ENCODE results near the gene PPP1R14D.

The PPP1R14D gene

DNA sequence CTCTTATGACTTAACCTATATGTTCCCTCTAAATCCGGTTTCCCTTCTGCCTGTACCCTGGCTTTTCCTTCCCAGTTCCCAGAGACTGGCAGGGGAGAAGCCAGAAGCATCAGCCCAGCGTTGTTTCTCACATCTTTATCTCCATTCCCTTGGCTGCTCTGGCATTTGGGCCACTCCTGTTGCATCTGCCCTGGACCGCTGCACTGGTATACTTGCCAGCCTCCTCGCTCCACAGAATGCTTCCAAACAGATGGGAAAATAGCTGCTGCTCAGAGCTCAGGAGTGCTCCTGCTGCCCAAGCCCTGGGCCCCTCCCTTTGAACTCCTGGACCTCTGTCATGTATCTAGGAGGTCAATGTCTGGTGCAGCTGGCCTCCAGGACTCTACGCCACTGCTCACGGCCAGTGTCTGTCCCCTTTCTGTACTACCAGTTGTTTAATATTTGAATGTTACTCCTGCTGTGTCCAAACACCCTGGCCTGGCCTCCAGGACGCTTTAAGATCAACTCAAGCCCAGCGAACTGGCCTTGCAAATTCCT lies 22.1 kb upstream of the PPP1R14D start:
- TF ChIP-seq ZFX (IDR thresholded peaks at IDR 0.05; ENCODE audit: borderline replicate concordance) = no peak
- TF ChIP-seq, protein P1, sequence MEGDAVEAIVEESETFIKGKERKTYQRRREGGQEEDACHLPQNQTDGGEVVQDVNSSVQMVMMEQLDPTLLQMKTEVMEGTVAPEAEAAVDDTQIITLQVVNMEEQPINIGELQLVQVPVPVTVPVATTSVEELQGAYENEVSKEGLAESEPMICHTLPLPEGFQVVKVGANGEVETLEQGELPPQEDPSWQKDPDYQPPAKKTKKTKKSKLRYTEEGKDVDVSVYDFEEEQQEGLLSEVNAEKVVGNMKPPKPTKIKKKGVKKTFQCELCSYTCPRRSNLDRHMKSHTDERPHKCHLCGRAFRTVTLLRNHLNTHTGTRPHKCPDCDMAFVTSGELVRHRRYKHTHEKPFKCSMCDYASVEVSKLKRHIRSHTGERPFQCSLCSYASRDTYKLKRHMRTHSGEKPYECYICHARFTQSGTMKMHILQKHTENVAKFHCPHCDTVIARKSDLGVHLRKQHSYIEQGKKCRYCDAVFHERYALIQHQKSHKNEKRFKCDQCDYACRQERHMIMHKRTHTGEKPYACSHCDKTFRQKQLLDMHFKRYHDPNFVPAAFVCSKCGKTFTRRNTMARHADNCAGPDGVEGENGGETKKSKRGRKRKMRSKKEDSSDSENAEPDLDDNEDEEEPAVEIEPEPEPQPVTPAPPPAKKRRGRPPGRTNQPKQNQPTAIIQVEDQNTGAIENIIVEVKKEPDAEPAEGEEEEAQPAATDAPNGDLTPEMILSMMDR (IDR thresholded peaks at IDR 0.05) = no peak
- no peak overlapping the region for H3K27ac ChIP-seq

DNA sequence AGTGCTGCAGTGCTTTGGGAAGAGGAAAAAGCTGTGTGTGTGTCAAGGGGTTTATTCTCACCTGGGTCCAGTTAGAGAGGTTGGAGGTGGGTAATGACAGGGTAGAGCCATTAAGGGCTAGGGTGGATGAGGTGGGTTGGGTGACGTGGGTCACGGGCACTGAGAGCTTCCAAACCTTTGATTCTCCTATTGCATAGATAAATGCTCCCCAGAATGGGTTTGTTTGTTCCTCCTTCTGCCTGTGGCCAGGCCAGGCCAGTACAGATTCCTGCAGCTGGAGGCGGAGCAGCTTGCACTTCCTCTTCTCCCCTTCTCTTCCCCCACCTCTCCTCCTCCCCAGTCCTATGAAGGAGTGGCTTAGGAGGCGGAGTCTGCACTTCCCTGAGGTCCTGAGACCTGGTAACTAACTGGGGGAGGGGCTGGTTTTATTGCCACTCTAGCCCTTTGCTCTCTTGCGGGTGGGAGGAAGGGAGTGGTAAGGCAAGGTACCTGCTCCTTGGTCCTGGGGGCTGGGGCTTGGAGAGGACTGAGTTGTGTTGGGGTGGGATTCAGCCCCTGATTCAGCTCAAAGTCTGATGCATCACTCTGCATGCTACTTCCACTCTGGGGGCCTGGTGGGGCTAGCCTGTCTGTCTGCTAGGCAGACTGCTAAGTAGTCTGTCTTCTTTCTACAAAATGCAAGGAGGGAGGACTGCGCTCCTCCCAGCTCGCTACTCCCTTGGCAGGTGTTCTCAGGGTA lies 18.9 kb upstream of the PPP1R14D start:
- TF ChIP-seq ZFX (IDR thresholded peaks at IDR 0.05; ENCODE audit: borderline replicate concordance) = no peak
- TF ChIP-seq, protein P1 (IDR thresholded peaks at IDR 0.05) = no peak
- peak overlapping the region; percentile 82 for H3K27ac ChIP-seq

DNA sequence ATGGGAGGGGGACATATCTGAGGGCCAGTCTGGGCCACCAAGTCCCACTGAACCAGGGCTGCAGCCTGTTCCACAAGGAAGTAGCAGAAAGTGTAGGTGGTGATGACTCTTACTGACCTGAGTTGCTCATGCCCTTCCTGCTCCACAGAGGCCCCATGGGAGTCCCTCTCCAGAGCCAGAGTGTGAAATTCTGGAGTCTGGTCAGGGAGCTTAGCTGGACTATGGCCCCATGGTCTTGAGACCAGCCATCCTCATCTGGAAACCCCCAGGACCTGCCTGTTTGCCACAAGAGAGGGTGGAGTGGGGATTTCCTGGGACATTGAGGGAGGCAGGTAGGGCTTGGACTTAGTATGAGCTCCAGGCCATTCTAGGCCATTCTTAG lies 18.3 kb upstream of the PPP1R14D start:
- peak overlapping the region; percentile 82 for H3K27ac ChIP-seq
- TF ChIP-seq, protein P1 (IDR thresholded peaks at IDR 0.05) = no peak
- TF ChIP-seq ZFX (IDR thresholded peaks at IDR 0.05; ENCODE audit: borderline replicate concordance) = no peak

DNA sequence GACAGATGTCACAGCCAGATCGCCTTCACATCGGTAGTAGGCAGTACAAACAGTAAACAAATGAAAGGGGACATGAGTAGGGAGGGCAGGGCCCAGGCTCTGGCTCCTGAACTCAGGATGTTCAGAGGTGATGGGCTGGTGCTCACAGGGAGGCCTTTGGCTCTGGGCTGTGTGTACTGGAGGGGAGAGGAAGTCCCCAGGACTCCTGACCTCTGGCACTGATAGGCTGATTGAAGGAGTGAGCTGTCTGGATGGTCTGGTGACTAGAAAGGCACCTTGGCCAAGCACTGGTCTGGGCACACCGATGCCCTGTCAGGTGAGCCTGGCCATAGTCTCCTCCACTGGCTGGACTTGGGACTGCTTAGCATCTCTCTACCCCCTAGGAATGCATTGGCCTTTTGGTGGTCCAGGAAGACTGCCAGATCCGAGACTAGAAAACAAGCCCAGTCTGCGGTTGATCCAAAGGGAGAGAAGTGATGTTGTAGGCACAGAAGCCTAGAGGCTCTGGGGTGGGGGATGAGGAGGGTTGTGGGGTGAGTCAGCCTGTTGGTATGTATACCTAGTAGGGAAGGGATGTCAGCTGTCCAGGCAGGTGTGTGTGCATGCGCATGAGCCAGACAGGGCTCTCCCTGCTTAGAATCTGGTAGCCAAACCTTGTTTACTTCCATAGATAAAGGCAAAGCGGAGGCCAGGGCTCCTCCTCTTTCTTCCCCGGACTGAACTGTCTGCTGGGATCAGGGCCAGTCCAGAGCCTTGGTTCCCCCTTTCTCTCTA lies 17.2 kb upstream of the PPP1R14D start:
- TF ChIP-seq ZFX (IDR thresholded peaks at IDR 0.05; ENCODE audit: borderline replicate concordance) = no peak
- TF ChIP-seq, protein P1 (IDR thresholded peaks at IDR 0.05) = no peak
- peak overlapping the region; percentile 82 for H3K27ac ChIP-seq

DNA sequence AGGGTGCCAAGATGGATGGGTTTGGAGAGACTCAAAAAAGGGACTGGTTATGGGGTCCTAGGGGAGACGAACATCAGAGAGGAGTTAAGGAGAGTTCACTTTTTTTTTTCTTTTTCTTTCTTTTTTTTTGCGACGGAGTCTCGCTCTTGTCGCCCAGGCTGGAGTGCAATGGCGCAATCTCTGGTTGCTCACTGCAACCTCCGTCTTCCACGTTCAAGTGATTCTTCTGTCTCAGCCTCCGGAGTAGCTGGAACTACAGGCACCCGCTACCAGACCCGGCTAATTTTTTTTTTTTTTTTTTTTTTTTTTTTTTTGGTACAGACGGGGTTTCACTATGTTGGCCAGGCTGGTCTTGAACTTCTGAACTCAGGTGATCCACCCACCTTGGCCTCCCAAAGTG lies 16.5 kb upstream of the PPP1R14D start:
- peak overlapping the region; percentile 82 for H3K27ac ChIP-seq
- TF ChIP-seq ZFX (IDR thresholded peaks at IDR 0.05; ENCODE audit: borderline replicate concordance) = no peak

DNA sequence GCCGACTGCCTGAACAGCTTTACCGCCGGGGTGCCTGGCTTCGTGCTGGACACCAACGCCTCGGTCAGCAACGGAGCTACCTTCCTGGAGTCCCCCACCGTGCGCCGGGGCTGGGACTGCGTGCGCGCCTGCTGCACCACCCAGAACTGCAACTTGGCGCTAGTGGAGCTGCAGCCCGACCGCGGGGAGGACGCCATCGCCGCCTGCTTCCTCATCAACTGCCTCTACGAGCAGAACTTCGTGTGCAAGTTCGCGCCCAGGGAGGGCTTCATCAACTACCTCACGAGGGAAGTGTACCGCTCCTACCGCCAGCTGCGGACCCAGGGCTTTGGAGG lies 16.2 kb upstream of the PPP1R14D start:
- TF ChIP-seq ZFX (IDR thresholded peaks at IDR 0.05; ENCODE audit: borderline replicate concordance) = no peak
- TF ChIP-seq, protein P1 (IDR thresholded peaks at IDR 0.05) = no peak
- H3K27ac ChIP-seq = peak overlapping the region; percentile 82

DNA sequence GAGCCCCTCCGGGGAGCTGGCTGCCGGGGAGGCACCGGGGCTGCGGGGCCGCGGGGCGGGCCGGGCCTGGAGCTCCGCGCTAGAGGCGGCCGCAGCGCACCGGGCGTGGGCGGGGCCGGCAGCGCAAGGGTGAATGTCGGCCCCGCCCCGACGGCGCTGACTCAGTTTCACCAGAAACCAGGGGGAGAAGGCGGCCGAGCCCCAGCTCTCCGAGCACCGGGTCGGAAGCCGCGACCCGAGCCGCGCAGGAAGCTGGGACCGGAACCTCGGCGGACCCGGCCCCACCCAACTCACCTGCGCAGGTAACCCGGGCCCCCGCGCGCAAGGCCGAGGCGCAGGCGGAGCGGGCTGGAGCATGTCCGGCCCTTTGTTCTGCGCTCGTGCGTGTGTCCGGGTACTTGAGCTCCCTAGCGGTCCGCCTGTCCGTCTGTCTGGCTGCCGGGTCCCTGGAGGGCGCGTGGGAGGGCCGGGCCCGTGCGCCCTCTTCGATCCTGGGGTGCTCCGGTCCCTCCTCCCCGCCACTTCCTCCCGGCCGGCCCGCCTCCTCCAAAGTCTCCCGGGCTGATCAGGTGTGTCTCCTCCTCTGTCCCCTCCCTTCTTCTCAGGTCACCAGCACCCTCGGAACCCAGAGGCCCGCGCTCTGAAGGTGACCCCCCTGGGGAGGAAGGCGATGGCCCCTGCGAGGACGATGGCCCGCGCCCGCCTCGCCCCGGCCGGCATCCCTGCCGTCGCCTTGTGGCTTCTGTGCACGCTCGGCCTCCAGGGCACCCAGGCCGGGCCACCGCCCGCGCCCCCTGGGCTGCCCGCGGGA lies 15.6 kb upstream of the PPP1R14D start, which contains the start of gene SPINT1:
Gene SPINT1 (plus strand): TSS at position 164 of the 811 bp plus-strand sequence. CDS start 507 bp downstream, at position 671.
- peak within 1 kb of the TSS; percentile 82 for H3K27ac ChIP-seq
- TF ChIP-seq ZFX (IDR thresholded peaks at IDR 0.05; ENCODE audit: borderline replicate concordance) = no peak
- TF ChIP-seq, protein P1 (IDR thresholded peaks at IDR 0.05) = no peak

Data from 22Rv1 (cell line).